Dendritic cell treated with granulocyte-macrophage colony-stimulating factor and Interleukin-4, amounts not matched to agents 40 ng/mL and 50 ng/mL, for 4 days (primary cell): ENCODE data around the gene SEL1L.
"Not testable (repeated sequence)": the region's sequence is repeated elsewhere in the genome, so short reads cannot be mapped to it uniquely, and the experiment has no call there.

ENCODE experiments used
- H3K27ac Mint-ChIP-seq: one replicate; pipeline ENCODE4 v1.8.0; 2022; ENCODE audit warnings: mild to moderate bottlenecking, mixed read lengths
- H3K27me3 Mint-ChIP-seq: one replicate; pipeline ENCODE4 v1.8.0; 2022; ENCODE audit warnings: mild to moderate bottlenecking, mixed read lengths
- H3K36me3 Mint-ChIP-seq: one replicate; pipeline ENCODE4 v1.8.0; 2022; ENCODE audit warnings: low read depth, mixed read lengths
- H3K4me1 Mint-ChIP-seq: one replicate; pipeline ENCODE4 v1.8.0; 2022; ENCODE audit warnings: low read depth, mixed read lengths
- H3K4me3 Mint-ChIP-seq: one replicate; pipeline ENCODE4 v1.8.0; 2022; ENCODE audit warnings: mild to moderate bottlenecking, moderate library complexity, mixed read lengths
- H3K9me3 Mint-ChIP-seq: one replicate; pipeline ENCODE4 v1.8.0; 2022; ENCODE audit warnings: mixed read lengths
- intact Hi-C: fragments of 100-400 bp; cut with micrococcal nuclease; formaldehyde crosslinking; loops from one replicate; pipeline ENCODE4 v1.15.0; 2022

The SEL1L gene

DNA sequence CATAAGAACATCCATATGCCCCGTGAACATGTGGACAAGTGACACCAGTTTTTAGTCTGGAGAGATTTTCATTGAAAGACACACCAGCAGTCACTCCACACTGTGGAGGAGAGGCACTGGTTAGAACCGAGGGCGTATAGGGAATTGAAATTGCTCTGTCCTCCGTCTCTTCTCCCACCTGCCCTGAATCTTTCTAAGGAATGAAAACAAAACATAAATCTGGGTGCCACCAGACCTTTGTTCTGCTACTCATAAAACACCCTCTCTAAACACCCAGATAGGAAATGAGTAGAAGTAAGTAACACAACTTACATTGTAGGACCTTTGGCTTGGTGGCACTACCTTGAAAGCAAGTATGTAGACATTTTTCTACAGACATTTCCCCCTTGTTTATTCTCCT lies 96.4 kb downstream of the SEL1L start:
- intact Hi-C loops, result loop anchor here (2.0 to 10.0 kb wide), 3 partner anchors 14 to 52 kb away; partner anchors contain the start of gene STON2
- Mint-ChIP-seq H3K4me1 (peaks cover 36% of the 10 kb centered on the region), H3K4me3 (no peak overlapping the region), H3K36me3 (no peaks in the 10 kb centered on the region), H3K27ac (no peak overlapping the region), H3K9me3 (no peaks in the 10 kb centered on the region), H3K27me3 (peaks cover 92% of the 10 kb centered on the region)

DNA sequence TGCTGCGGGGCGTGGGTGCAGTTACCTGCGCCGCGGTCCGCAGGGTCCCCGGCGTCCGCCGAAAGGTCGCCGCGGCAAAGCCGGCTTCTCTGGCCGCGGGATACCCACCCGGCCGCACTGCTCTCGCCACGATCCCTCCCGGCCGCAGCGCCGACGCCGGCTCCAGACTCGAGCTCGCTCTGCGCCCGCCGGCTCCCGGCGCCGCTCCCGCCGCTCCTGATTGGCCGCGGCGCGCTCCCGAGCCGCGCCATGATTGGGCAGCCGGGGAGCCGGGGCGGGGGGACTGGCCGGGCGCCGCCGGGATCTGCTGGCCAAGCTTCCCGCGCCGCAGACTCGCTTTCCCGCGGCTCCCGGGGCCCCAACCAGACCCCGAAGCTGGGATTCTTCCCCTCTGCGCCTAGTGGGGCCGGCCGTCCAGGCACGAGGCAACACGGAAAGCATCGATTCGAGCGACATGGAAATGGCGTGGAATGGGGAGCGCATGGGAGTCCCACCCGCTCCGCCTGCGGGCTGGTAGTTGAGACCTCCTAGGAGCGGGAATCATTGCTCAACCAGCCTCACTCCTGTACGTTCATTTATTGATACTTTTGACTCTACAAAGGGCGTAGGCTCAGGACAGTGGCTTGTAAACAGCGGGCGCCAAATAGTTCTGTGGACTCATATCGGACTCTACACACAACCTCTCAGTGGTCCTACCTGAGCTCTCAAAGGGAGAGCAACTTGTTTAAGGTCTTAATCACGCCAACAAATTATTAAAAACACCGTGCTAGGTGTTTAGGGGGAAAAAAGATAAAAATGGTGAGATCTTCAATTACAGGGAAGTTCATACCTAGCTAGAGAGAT lies 97.1 kb downstream of the SEL1L start:
- Mint-ChIP-seq H3K36me3 (no peaks in the 10 kb centered on the region), H3K4me1 (peaks cover 37% of the 10 kb centered on the region), H3K4me3 (peak overlapping the region; percentile 69), H3K27me3 (peaks cover 91% of the 10 kb centered on the region), H3K9me3 (no peaks in the 10 kb centered on the region), H3K27ac (no peak overlapping the region)
- intact Hi-C loops, result loop anchor here (2.0 to 10.0 kb wide), 3 partner anchors 14 to 52 kb away; partner anchors contain the start of gene STON2

DNA sequence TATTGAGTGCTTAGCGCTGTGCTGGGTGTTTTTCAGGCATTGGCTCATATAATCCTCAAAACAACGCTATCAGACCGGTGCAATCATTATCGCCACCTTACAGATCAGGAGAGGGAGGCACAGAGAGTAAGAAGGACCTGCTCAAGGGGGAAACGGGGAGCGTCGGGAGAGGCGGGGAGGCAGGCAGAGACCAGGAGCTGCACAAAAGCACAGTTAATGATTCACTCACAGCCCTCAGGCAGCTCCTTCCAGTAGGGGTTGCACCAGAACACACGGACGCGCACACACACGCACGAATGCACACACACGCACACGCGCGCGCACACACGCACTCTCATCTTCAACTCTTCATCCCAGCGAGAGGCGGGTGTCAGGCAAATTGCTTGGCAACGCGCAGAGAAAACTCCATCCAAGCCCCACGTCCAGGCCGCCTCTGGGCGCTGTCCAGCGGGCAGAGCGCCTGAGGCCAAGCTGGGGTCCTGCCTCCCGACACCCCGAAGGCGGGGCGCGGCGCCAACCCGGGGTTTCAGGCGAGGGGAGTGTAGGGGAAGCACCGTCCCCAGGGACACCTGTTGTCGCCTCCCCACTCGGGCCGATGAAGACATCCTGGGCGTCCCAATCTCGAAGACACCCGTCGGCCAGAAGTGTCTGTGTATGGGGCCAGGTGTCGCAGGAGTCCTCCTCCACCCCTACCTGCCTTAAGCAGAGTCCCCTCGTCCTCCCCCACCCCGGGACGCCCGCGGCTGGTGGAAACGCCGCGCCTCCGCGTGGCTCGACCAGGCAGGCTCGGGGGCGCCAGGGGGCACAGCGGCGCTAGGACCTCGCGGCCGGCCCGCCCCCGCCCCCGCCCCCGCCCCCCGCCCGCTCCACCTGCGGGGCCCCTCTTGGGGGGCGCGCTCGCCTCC lies 98.0 kb downstream of the SEL1L start:
- intact Hi-C loops, result loop anchor here (2.0 to 10.0 kb wide), 3 partner anchors 13 to 51 kb away; partner anchors contain the start of gene STON2
- H3K27me3 Mint-ChIP-seq, result peaks cover 88% of the 10 kb centered on the region
- H3K9me3 Mint-ChIP-seq, result no peaks in the 10 kb centered on the region
- no peak overlapping the region for H3K27ac Mint-ChIP-seq
- peak overlapping the region; percentile 70 for H3K4me3 Mint-ChIP-seq
- peaks cover 37% of the 10 kb centered on the region for H3K4me1 Mint-ChIP-seq
- H3K36me3 Mint-ChIP-seq, result no peaks in the 10 kb centered on the region

DNA sequence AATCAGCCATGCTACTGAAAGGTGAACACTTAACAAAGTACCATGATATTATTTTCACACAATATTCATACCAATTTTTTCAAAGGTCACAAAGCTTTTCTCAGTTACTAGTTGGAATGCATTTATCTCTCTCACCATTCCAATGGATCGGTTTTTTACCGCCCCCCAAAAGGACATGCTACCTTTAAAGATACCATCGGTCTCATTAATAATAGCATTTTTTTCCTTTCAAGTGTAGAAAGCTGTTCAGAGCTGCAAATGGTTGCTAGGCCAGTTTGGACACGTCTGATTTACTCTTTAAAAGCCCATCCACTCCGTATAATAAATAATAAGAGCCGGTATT lies 98.6 kb downstream of the SEL1L start:
- H3K4me1 Mint-ChIP-seq, result peaks cover 37% of the 10 kb centered on the region

DNA sequence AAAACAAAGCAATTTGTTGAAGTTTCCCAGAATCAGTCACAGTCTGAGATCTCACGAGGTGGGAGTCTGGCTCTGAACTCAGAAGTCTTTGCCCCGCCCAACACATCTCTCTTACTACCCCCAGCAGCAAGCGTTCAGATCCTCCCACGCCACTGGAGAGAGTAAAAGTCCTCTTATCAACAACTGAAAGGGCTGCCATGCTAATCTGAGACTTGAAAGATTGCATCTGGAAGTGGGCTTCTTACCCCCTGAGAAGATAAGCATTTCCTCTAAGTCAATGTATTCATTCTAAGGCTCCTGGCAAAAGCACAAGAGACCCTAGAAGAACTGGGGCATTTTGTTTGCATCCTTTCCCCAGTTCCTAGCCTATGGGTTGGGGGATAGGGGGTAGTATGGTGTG lies 99.4 kb downstream of the SEL1L start:
- no peaks in the 10 kb centered on the region for H3K36me3 Mint-ChIP-seq
- peaks cover 87% of the 10 kb centered on the region for H3K27me3 Mint-ChIP-seq
- H3K4me3 Mint-ChIP-seq, result no peak overlapping the region
- intact Hi-C loops, result loop anchor here (10.0 kb wide), 1 partner anchor 49 kb away; no protein-coding TSS in a partner anchor
- H3K4me1 Mint-ChIP-seq, result peaks cover 37% of the 10 kb centered on the region
- H3K9me3 Mint-ChIP-seq, result no peaks in the 10 kb centered on the region
- no peak overlapping the region for H3K27ac Mint-ChIP-seq

More for the DNA sequence above, 98.6 kb downstream of the SEL1L start:
- Mint-ChIP-seq H3K27me3 (peaks cover 86% of the 10 kb centered on the region), H3K4me3 (no peak overlapping the region), H3K9me3 (no peaks in the 10 kb centered on the region), H3K27ac (no peak overlapping the region), H3K36me3 (no peaks in the 10 kb centered on the region)
- intact Hi-C loops, result loop anchor here (5.0 to 10.0 kb wide), 2 partner anchors 33 to 50 kb away; partner anchors contain the start of gene STON2

DNA sequence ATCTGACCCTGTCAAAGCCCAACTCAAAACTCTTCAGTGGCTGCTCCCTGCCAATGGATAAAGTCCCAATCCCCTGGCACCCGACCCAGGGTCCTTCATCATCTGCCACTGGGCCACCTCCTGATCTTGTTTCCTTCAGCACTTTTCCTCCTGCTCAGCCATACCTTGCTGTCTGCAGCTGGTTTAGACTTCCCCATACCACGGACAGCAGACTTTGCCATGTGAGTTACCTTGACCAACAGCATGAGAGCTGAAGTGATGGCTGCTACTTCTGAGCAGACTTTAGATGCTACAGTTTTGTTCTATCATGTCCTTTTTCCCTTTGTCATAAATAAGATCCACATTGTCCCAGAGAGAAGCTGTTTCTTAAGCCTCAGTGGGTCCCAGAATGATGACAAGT lies 100.3 kb downstream of the SEL1L start:
- no peaks in the 10 kb centered on the region for H3K9me3 Mint-ChIP-seq
- peaks cover 37% of the 10 kb centered on the region for H3K4me1 Mint-ChIP-seq
- intact Hi-C loops, result loop anchor here (10.0 kb wide), 1 partner anchor 49 kb away; no protein-coding TSS in a partner anchor
- no peak overlapping the region for H3K4me3 Mint-ChIP-seq
- no peaks in the 10 kb centered on the region for H3K36me3 Mint-ChIP-seq
- peaks cover 80% of the 10 kb centered on the region for H3K27me3 Mint-ChIP-seq
- H3K27ac Mint-ChIP-seq, result no peak overlapping the region

DNA sequence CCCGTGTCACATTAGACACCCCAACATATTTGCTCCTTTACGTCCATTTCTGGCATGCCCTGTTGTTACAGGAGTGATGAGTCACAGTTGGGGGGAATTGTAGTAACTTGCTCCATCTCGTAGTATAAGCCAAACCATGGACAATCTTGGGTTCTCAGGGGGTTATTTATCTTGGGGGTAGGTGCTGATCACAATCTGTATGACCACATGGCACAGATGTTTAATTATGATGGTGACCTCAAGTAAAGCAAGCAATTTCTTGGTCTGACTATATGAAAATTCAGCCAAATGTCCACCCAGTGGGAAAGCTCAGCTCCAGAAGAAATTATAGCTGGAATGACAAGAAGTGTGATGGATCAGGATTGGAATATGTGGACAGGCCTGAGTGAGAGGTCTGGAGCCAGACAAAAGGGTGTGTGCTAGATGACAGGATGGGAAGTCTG lies 101.4 kb downstream of the SEL1L start:
- Mint-ChIP-seq H3K4me1 (peaks cover 43% of the 10 kb centered on the region), H3K27me3 (peaks cover 75% of the 10 kb centered on the region), H3K9me3 (no peaks in the 10 kb centered on the region), H3K36me3 (no peaks in the 10 kb centered on the region), H3K4me3 (no peak overlapping the region), H3K27ac (no peak overlapping the region)
- intact Hi-C loops, result loop anchor here (10.0 kb wide), 1 partner anchor 47 kb away; no protein-coding TSS in a partner anchor

DNA sequence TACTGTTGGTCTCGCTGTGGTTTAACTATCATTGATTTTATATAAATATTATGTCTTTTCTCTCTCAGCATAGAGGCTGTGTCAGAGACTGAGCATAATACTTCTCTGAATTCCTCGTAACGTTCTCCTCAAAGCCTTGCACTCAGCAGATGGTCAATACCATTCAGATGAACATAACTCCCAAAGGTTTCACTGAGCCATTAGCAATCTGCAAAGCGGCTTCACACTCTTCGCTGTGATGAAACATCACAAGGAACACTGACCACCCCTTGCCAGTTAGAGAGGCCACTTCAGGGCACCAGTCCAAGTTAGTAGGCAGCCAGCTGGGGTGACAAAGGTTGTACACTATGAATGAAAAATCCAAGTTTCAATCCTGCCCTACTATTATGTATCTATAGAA lies 103.4 kb downstream of the SEL1L start:
- no peaks in the 10 kb centered on the region for H3K9me3 Mint-ChIP-seq
- H3K4me1 Mint-ChIP-seq, result peaks cover 44% of the 10 kb centered on the region
- H3K4me3 Mint-ChIP-seq, result no peak overlapping the region
- H3K27ac Mint-ChIP-seq, result no peak overlapping the region
- intact Hi-C loops, result loop anchor here (10.0 kb wide), 1 partner anchor 45 kb away; no protein-coding TSS in a partner anchor
- H3K27me3 Mint-ChIP-seq, result peaks cover 73% of the 10 kb centered on the region
- peaks cover 9% of the 10 kb centered on the region for H3K36me3 Mint-ChIP-seq

DNA sequence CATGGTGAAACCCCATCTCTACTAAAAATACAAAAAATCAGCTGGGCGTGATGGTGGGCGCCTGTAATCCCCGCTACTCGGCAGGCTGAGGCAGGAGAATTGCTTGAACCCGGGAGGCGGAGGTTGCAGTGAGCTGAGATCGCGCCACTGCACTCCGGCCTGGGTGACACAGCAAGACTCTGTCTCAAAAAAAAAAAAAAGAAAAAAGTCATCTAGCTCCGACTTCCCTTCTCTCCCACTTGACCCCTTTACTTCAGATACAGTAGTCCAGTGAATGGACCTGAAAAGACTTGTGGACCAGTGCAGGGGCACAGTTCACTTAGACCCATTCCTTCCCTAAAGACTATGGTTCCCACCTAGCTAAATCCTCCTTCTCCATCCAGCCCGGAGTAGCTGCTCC lies 103.9 kb downstream of the SEL1L start:
- H3K4me3 Mint-ChIP-seq, H3K27ac Mint-ChIP-seq, H3K9me3 Mint-ChIP-seq: not testable (repeated sequence)
- peaks cover 14% of the 10 kb centered on the region for H3K36me3 Mint-ChIP-seq
- peaks cover 73% of the 10 kb centered on the region for H3K27me3 Mint-ChIP-seq
- H3K4me1 Mint-ChIP-seq, result peaks cover 45% of the 10 kb centered on the region
- intact Hi-C loops, result loop anchor here (10.0 kb wide), 1 partner anchor 45 kb away; no protein-coding TSS in a partner anchor

DNA sequence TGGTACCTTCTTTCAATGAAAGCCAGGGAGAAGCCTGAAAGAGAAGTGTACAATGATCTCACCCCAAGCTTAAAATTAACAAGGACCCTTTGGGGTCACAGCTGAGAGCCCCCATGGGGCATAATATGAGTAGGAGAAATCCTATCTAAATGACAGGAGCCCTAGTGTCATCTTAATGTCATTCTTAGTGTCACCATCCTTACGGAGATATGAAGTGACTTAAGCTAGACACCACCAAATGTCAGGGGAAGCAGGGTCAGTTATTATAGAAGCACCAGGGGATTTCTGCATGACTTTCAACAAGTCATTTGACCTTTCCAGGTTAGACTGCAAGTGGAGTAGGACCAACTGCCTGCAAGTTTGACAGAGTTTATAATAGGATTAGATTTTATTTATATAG lies 104.6 kb downstream of the SEL1L start:
- peaks cover 66% of the 10 kb centered on the region for H3K27me3 Mint-ChIP-seq
- intact Hi-C loops, result no loop called here
- H3K27ac Mint-ChIP-seq, result no peak overlapping the region
- no peaks in the 10 kb centered on the region for H3K9me3 Mint-ChIP-seq
- peaks cover 16% of the 10 kb centered on the region for H3K36me3 Mint-ChIP-seq
- H3K4me3 Mint-ChIP-seq, result no peak overlapping the region
- peaks cover 47% of the 10 kb centered on the region for H3K4me1 Mint-ChIP-seq

DNA sequence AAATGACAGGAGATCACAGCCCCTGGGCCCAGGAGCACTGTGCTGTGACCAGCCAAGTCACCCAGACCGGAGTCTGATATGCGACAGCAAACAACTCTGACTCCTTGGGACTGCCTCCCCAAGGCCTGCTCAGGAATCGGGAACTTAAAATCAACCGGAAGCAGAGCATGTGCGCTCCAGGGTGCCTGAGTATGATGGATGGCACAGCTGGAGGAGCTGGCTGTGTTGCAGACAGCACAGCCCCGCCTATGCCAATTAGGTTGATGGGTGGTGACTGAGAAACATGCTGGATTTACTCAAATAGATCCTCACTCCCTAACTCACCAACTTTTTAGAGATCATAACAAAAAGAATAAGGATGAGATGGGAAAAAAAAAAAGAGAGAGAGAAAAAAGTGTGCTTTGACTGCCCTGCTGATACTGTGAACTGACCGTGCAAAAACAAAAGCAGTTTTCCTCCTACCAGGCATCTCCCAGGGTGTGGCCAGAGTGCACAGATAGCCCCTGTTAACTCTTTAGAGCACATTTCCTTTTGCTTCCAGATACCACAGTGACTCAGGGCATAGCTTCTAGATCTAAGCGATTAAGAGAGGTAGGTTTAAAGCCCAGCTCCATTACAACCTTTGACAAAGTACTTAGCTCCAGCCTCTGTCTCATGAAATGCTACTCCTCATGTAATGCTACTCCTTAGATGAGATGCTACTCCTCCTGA lies 106.2 kb downstream of the SEL1L start:
- H3K9me3 Mint-ChIP-seq, result peaks cover 1% of the 10 kb centered on the region
- intact Hi-C loops, result no loop called here
- peak overlapping the region; percentile 80 for H3K27ac Mint-ChIP-seq
- H3K4me1 Mint-ChIP-seq, result peaks cover 50% of the 10 kb centered on the region
- H3K36me3 Mint-ChIP-seq, result peaks cover 16% of the 10 kb centered on the region
- H3K27me3 Mint-ChIP-seq, result peaks cover 51% of the 10 kb centered on the region
- H3K4me3 Mint-ChIP-seq, result peak overlapping the region; percentile 70

DNA sequence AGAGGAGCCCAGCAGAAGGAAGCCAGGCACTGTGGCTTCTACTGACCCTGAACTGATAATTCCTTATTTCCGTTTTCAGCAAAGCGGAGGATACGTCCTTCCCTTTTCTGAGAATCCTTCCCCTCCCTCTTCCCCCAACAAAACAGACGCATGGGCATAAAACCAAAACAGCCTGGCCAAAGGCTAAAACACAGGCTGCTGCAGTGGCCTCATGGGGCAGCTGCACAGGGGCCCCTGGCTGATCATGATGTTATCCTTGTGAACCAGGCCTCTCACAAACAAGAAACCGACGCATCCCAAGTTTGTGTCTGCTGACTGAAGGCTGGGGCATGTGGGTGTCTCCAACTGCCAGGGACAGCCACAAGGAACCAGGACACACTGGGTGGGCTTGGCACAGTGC lies 110.1 kb downstream of the SEL1L start:
- H3K9me3 Mint-ChIP-seq, result peaks cover 14% of the 10 kb centered on the region
- peaks cover 38% of the 10 kb centered on the region for H3K27me3 Mint-ChIP-seq
- H3K4me3 Mint-ChIP-seq, result no peak overlapping the region
- peak overlapping the region; percentile 80 for H3K27ac Mint-ChIP-seq
- peaks cover 39% of the 10 kb centered on the region for H3K36me3 Mint-ChIP-seq
- intact Hi-C loops, result loop anchor here (2.0 kb wide), 2 partner anchors 13 to 23 kb away; partner anchors contain the start of gene STON2
- H3K4me1 Mint-ChIP-seq, result peaks cover 75% of the 10 kb centered on the region
